GM19372 (cell line): Measurements from ENCODE around the gene PROSER2.

Experiments
- ATAC-seq: cut with Tn5 transposase; IDR thresholded peaks from one replicate; pipeline ENCODE4 v1.9.1; 2021; ENCODE audit warnings: mild to moderate bottlenecking, low read depth, moderate library complexity; ENCODE audit not compliant: unreplicated experiment

The PROSER2 gene

DNA sequence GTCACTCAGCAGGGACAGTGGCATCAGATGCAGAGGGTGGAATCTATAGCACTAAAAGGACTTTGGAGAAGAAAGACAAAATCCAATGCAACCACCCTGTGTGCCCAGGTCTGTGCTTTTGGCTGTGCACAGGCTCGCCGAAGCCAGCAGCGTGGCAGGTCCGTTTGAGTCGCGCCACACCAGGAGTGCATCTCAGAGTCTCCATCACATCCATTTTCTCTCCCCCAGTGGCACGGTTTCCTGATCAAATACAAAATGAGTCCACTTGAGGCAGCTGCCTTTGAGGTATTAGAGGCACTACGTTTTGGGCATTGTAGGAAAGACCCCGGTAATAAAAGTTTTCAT, 23.4 kb upstream of the PROSER2 start:
- ATAC-seq: no peak

GRCh38 chr10:11804336-11804735, 18.8 kb upstream of the PROSER2 start:
- ATAC-seq: no peak

- ATAC-seq: no peak
Observed at GRCh38 chr10:11805792-11806191, 17.4 kb upstream of the PROSER2 start.

- no peak for ATAC-seq
Observed at GRCh38 chr10:11806706-11807105, 16.4 kb upstream of the PROSER2 start.

DNA sequence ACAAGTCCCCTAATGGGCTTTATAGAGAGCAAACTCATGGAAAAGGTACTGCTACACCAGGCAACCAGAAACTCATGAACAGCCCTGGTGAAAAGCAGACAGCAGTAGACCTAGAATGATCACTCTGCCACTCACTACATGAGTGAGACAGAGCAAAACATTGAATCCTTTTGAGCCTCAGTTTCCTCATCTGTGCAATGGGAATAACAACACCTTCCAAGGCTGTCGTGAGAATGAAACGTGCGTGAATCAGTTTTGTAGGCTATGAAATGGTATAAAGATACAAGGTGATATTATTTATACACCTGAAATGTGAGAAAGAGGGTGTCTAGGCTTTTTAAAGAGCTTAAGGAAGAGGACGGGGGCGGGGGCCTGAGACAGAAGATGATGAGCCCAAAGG, 14.3 kb upstream of the PROSER2 start:
- no peak for ATAC-seq

- no peak for ATAC-seq
Observed at GRCh38 chr10:11810313-11810766, 12.8 kb upstream of the PROSER2 start.

DNA sequence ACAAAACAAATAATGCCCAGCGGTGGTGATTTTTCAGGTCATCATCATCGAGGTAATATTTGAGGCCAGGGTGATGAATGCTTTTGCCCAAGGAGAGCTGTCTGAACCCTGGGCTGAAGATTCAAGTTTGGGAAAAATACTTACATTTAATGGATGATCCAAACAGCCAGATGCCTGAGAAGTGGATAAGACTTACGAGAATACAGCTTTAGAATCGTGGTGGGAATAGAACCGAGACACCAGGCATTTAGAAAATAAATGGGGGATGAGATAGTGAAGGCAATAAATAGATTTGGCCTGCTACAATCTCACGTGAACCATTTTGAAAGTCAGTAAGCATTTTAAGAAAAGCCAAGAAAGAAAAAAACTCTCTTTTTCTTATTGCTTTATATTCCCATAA, 12.2 kb upstream of the PROSER2 start:
- ATAC-seq: no peak

DNA sequence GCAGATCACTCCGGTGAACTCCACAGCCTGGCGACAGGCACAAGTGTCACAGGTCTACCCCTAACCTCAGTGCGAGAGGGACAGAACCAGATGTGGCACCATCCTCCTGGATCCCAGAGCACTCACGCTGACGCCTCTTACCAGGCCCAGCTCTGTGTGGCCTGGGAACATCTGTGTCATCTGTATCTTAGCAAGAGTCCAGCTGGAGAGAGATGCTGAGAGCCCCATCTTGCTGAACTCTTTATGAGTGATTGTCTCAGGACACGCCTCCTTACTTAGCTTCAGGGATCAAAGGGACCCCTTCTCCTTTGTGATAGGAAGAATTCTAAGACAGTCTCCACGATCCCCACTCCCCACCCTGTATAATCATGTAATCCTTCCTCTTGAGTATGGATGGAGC, 10.0 kb upstream of the PROSER2 start:
- ATAC-seq: no peak

DNA sequence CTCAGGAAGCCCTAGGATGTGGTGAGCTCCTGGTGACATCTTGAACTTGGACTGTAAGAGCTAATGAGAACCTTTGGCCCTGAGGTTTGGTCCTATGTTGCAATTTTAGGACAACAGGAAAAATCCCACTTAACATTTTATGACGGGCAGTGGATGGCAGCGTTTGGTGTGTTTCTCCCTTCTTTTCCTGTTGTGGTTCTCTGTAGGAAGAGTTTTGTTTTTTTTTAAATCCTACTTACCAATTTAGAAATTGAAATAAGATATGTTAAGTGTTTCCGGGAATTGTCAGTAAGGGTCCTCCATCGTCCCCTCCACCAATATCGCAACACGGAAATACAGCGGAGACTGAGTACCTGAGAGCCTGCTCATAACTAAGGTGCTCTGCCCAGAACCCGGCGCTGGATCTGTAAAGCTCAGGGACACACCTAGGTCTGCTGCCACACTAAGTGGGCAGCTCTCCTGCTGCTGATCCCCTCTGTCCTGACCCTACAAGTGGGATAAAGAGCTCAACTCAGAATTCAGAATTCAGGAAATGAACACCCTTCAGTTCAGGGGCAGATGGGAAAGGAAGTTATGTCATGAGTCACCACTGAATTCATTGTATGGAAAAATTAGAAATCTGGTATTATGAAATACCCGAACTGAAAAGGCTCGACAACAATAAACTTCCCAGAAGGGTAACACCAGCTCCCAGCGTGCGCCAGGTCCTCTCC, 9.1 kb upstream of the PROSER2 start:
- ATAC-seq: no peak

GRCh38 chr10:11819027-11819426, 4.1 kb upstream of the PROSER2 start:
- ATAC-seq: no peak

DNA sequence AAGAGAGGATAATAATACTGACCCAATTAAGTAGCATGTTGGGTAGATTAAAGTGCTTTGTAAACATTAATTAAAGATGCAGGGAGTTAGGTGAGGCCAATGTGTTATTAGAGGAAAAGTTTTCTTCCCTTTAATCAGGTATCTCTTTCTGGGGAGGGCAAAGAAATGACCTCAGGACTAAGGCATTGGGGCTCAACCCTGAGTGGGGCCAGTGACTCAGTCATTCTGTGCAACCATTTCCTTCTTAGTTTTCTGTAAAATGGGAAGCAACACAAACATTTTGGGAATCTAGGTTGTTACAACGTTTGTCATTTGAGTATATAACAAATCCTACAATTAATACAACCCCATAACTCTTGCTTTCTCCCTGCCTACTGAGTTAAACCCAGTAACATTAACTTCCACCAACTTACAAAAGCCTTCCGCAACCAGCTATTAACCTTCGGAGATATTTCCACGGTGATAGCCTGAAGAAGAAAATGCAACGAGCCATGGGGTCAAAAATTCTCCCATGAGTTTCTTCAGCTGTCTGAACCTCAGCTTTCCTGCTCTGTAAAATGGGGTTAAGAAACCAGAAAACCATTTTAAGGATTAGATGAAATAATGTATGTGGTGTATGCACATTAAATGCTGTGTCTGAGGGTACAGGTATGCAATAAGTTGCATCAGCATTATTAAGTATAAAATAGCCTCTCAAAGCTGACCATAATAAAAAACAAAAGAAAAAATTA, 965 bp upstream of the PROSER2 start:
- no peak for ATAC-seq

- ATAC-seq: no peak
Observed at GRCh38 chr10:11822809-11823121, 391 bp upstream of the PROSER2 start.

DNA sequence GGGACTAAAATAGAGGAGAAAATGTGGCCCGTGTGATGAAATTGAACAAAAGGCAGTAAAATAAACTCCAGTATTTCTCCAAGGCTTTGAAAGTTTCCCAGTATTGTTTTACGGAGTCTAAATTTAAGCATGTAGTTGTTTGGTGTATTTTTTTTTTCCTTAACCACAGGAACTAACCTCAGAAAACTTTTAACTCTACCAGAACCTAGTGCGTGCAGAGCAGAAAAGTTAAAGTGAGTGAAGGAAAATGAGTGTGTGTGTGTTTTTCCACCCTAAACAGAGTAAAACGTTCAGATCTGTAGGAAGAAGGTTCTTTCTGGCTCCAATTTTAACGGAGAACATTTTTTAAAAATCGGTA, 812 bp downstream of the PROSER2 start:
- ATAC-seq: no peak

GRCh38 chr10:11824376-11824775, 1.2 kb downstream of the PROSER2 start:
- no peak for ATAC-seq

DNA sequence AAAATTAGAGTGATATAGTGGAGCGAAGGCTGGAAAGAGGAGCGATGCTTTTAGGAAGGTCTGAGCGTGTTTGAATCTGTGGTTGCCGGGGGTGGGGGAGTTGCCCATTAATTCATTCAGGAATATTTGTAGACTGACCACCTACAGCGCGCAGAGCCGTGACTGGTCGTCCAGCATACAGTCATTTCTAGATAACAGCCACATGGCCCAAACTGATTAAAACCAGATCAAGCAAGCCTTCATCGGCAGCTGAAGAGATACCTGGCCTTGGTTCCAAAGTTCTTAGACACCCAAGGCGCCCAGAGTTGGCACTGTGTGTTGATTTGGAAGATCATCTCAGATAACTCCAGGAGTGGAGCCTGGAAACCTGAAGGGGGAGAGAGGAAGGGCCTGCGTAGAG, 1.7 kb downstream of the PROSER2 start:
- ATAC-seq: no peak

DNA sequence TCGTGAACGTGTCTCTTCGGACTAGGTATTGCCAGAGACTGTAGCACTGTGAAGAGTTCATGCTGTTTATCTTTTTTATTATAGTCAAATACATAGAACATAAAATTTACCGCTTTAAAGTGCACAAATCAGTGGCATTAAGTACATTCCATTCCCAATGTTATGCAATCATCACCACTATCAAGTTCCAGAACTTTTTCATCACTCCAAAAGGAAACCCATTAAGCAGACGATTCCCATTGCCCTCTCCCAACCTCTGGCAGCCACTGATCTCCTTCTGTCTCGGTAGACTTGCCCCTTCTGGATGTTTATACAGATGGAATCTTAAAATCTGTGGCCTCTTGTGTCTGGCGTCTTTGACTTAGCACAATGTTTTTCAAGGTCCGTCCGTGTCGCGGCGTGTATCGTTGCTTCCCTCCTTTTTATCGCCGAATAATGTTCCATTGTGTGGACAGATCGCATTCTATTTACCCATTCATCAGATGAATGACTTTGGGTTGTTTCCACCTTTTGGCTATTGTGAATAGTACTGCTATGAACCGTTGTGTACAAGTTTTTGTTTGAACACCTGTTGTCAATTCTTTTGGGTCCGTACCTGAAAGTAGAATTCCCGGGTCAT, 2.7 kb downstream of the PROSER2 start:
- ATAC-seq: no peak

- no peak for ATAC-seq
Observed at GRCh38 chr10:11827006-11827405, 3.9 kb downstream of the PROSER2 start.

- ATAC-seq: no peak
Observed at GRCh38 chr10:11827414-11827813, 4.3 kb downstream of the PROSER2 start.

DNA sequence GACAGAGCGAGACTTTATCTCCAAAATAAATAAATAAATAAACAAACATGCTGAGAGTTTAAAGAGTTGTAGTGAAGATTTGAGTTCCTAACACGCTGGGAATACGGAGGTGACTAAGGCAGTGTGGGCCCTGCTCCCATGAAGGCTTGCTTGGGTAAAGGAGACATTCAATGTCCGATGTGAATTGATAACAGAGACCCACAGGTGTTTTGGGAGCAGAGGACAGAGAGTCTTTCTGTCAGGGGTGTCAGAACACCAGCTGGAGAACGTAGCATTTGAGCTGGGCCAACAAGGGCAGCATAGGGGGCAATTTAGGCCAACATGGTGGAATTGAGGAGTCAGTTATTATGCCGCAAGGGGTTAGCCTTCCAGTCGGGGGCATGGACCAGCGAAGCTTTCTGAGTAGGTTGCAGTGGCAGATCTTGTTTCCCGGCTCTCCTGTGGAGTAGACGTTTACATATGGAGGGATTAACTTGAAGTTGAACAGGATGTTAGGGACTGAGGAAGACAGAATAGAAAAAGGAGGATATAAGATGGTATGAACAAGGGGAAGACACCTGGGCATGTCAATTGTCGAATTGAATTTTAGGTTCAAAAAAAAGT, 5.6 kb downstream of the PROSER2 start:
- ATAC-seq: no peak

DNA sequence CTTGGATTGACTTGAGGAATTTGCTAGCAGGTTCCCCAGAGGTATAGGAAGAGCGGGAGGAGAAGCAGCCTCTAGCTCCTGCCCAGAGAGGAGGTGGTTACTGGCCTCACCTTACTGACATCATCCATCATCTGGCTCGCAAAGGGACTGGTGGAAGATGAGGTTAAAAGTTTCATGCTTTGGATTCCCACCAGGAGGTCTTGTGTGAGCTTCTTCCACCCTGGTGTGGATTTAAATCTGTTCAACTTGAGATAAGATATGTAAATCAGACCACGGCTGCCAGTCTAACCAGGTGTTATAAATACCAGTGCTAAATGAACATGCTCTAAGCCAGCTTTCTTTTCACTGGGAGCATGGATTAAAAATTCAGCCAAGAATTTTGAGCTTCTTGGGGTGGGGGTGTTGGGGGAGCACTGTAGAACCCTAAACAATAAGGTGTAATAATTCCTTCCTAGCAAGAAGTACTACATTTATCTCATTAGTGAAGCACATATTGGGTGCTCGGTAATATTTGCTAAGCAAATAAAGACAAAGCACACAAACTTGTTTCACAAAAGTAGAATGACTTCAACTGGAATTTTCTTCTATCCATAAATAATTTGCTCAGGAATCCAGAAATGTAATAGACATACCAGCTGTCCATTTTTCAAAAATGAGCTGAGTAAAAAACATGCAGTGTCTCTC, 7.8 kb downstream of the PROSER2 start:
- ATAC-seq: no peak

DNA sequence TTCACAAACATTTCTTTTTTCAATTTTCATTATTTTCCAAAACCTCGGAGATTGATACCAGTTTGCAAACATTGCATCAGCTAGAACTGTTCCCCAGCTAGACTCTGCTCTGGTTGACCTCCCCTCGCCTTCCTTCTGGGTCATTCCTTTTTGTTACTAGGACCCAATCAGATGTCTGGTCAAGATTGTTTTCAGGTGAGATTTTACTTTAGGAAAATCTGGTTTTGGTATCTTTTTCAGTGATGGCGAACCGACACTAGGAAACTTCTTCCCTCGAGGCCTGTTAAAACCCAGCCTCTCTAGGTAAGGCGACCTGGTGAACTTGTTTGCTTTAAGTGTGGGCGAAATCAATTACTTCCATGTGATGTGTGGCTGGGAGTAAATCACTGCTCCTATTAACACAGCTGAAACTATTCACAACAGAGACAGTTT, 8.4 kb downstream of the PROSER2 start:
- no peak for ATAC-seq
